Chondrocyte (in vitro differentiated cells): ENCODE measurements around the gene VPS39. TPM values are rescaled to one million over a fixed set of nuclear protein-coding genes. Genes with fewer than 3 reads are reported as not detected.

ENCODE experiments used
- DNase-seq: peaks from one replicate; pipeline ENCODE4 v3.0.0; 2021; ENCODE audit warnings: mixed read lengths, low spot score
- H3K27ac Mint-ChIP-seq: one replicate; pipeline ENCODE4 v1.8.0; 2021; ENCODE audit warnings: mild to moderate bottlenecking, moderate library complexity, mixed read lengths; ENCODE audit not compliant: unreplicated experiment
- H3K27me3 Mint-ChIP-seq: 2 replicates; pipeline ENCODE4 v1.8.0; 2021; ENCODE audit warnings: low read depth, mixed read lengths
- H3K36me3 Mint-ChIP-seq: 2 replicates; pipeline ENCODE4 v1.8.0; 2021; ENCODE audit warnings: low read depth, mixed read lengths
- H3K4me1 Mint-ChIP-seq: 2 replicates; pipeline ENCODE4 v1.8.0; 2021; ENCODE audit warnings: low read depth, mild to moderate bottlenecking, mixed read lengths
- H3K4me3 Mint-ChIP-seq: one replicate; pipeline ENCODE4 v1.8.0; 2021; ENCODE audit warnings: mild to moderate bottlenecking, moderate library complexity, mixed read lengths; ENCODE audit not compliant: unreplicated experiment
- H3K9me3 Mint-ChIP-seq: 2 replicates; pipeline ENCODE4 v1.8.0; 2021; ENCODE audit warnings: low read depth, mixed read lengths
- total RNA-seq: library from RNA; stranded (reverse); gene quantifications from 3 replicates; pipeline ENCODE4 v1.2.1, GENCODE V29; 2021
- TF ChIP-seq, protein P1 (sequence below): fragments of 200-600 bp; sonication (generic); IDR thresholded peaks from 2 replicates; pipeline ENCODE4 v1.5.0; 2021; ENCODE audit warnings: antibody characterized with exemption, mild to moderate bottlenecking, moderate library complexity

Gene VPS39
- total RNA-seq, 1 donor from 2014 or later, result 53.5 TPM

- no peak overlapping the region for H3K4me3 Mint-ChIP-seq
- H3K36me3 Mint-ChIP-seq, result peaks cover 44% of the 10 kb centered on the region
- no peaks in the 10 kb centered on the region for H3K4me1 Mint-ChIP-seq
- no peak for DNase-seq
- H3K27ac Mint-ChIP-seq, result no peak overlapping the region
- no peaks in the 10 kb centered on the region for H3K9me3 Mint-ChIP-seq
- TF ChIP-seq, protein P1, sequence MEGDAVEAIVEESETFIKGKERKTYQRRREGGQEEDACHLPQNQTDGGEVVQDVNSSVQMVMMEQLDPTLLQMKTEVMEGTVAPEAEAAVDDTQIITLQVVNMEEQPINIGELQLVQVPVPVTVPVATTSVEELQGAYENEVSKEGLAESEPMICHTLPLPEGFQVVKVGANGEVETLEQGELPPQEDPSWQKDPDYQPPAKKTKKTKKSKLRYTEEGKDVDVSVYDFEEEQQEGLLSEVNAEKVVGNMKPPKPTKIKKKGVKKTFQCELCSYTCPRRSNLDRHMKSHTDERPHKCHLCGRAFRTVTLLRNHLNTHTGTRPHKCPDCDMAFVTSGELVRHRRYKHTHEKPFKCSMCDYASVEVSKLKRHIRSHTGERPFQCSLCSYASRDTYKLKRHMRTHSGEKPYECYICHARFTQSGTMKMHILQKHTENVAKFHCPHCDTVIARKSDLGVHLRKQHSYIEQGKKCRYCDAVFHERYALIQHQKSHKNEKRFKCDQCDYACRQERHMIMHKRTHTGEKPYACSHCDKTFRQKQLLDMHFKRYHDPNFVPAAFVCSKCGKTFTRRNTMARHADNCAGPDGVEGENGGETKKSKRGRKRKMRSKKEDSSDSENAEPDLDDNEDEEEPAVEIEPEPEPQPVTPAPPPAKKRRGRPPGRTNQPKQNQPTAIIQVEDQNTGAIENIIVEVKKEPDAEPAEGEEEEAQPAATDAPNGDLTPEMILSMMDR, result no peak
- H3K27me3 Mint-ChIP-seq, result no peaks in the 10 kb centered on the region
Observed at GRCh38 chr15:42171122-42171521, 37.0 kb downstream of the VPS39 start.

DNA sequence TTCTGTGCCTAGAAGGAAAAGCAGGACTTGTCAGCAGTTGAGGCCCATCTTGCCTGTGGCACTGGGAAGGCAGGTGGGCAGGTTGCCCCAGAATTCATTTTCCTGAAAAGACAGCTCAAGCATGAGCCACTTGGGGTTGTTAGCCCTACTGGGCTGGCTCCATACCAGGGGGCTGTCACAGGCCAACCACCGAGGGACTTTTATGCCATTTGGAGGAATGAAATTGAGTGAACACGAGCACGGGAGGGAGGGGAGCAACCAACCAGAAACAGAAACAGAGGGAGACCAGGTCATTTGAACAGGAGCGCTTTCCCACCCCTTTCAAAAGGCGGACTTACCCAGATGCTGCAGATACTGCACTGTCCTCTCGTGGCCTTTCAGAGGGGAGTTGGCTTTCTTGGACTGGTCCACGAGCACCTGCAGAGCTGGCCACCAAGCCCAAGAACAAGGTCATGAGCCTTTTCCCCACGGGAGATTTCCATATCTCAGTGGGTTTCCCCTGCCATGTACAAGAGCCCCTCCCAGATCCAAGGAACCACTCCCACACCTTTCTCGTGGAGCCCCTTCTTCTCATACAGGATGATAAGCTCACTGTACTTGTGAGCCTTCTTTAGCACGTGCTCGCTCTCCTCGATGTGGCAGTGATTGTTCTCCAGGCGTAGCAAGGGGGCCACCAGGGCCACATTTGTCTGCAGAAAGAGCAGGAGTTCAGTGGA, 41.7 kb downstream of the VPS39 start:
- Mint-ChIP-seq H3K9me3 (no peaks in the 10 kb centered on the region), H3K4me1 (no peaks in the 10 kb centered on the region), H3K4me3 (no peak overlapping the region), H3K27me3 (no peaks in the 10 kb centered on the region), H3K27ac (no peak overlapping the region), H3K36me3 (peaks cover 59% of the 10 kb centered on the region)
- DNase-seq, result no peak
- TF ChIP-seq, protein P1, result no peak

GRCh38 chr15:42165106-42165505, 43.0 kb downstream of the VPS39 start:
- TF ChIP-seq, protein P1, result no peak
- no peak for DNase-seq
- Mint-ChIP-seq H3K9me3 (no peaks in the 10 kb centered on the region), H3K4me1 (no peaks in the 10 kb centered on the region), H3K27ac (no peak overlapping the region), H3K27me3 (no peaks in the 10 kb centered on the region), H3K36me3 (peaks cover 62% of the 10 kb centered on the region), H3K4me3 (no peak overlapping the region)

- TF ChIP-seq, protein P1, result no peak
- Mint-ChIP-seq H3K4me1 (no peaks in the 10 kb centered on the region), H3K36me3 (peaks cover 71% of the 10 kb centered on the region), H3K9me3 (no peaks in the 10 kb centered on the region), H3K27me3 (no peaks in the 10 kb centered on the region), H3K27ac (no peak overlapping the region), H3K4me3 (no peak overlapping the region)
- no peak for DNase-seq
Observed at GRCh38 chr15:42163947-42164550, 44.1 kb downstream of the VPS39 start.

GRCh38 chr15:42163291-42163690, 44.8 kb downstream of the VPS39 start:
- H3K27me3 Mint-ChIP-seq, result no peaks in the 10 kb centered on the region
- H3K4me1 Mint-ChIP-seq, result peaks cover 4% of the 10 kb centered on the region
- DNase-seq, result no peak
- H3K4me3 Mint-ChIP-seq, result no peak overlapping the region
- H3K27ac Mint-ChIP-seq, result no peak overlapping the region
- peaks cover 74% of the 10 kb centered on the region for H3K36me3 Mint-ChIP-seq
- no peaks in the 10 kb centered on the region for H3K9me3 Mint-ChIP-seq
- TF ChIP-seq, protein P1, result no peak
